Panc1 (cell line): ENCODE data around the gene CUTC.

Source experiments
- POLR2AphosphoS5 ChIP-seq: IDR thresholded peaks from 2 replicates; pipeline ENCODE4 v1.6.1; 2012; ENCODE audit warnings: mild to moderate bottlenecking, low read depth, low read length, moderate library complexity
- TCF7L2 ChIP-seq: IDR thresholded peaks from 2 replicates; pipeline ENCODE4 v1.6.1; 2011; ENCODE audit warnings: mild to moderate bottlenecking, low read depth, low read length, inconsistent platforms
- TF ChIP-seq, protein P1 (sequence below): fragments of 450-650 bp; IDR thresholded peaks from 2 replicates; pipeline ENCODE4 v1.5.1; 2017; ENCODE audit warnings: mild to moderate bottlenecking
- TF ChIP-seq, protein P2 (sequence below), 2 experiments: IDR thresholded peaks; 2 replicates each; pipeline ENCODE4 v1.6.1; 2011 to 2012; ENCODE audit warnings: low read depth in 2 of 2, control low read depth in 1 of 2, low read length in 1 of 2, mild to moderate bottlenecking in 1 of 2, moderate library complexity in 1 of 2; ENCODE audit not compliant: insufficient read depth in 1 of 2

DNA sequence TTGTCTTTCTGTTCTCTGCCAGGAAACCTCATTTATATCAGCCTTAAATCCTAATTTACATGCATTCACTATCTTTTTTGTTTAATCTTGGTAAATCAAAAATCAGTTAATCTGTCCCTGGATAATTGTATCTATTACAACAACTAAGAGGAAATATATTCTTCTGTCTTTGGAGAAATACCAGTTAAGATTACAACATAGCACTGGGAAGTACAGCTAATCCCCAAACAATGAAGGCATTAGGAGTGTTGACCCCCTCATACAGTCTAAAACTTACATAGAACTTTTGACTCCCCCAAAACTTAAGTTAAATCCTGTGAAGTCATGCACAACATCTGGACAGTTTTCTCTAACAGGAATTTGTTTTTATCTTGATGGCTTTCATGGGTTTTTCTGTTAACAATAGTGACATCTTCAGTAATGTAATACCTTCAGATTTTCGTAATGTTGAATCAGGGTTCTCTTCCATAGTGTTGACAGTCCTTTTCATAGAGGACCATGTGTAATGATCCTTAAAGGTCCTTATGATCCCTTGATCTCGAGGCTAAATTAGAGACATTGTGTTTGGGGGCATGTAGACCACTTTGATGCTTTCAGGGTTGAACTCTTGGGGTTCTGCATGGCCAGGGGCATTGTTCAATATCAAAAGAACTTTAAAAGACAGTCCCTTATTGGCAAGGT, 26.3 kb downstream of the CUTC start:
- TF ChIP-seq, protein P1, sequence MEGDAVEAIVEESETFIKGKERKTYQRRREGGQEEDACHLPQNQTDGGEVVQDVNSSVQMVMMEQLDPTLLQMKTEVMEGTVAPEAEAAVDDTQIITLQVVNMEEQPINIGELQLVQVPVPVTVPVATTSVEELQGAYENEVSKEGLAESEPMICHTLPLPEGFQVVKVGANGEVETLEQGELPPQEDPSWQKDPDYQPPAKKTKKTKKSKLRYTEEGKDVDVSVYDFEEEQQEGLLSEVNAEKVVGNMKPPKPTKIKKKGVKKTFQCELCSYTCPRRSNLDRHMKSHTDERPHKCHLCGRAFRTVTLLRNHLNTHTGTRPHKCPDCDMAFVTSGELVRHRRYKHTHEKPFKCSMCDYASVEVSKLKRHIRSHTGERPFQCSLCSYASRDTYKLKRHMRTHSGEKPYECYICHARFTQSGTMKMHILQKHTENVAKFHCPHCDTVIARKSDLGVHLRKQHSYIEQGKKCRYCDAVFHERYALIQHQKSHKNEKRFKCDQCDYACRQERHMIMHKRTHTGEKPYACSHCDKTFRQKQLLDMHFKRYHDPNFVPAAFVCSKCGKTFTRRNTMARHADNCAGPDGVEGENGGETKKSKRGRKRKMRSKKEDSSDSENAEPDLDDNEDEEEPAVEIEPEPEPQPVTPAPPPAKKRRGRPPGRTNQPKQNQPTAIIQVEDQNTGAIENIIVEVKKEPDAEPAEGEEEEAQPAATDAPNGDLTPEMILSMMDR, result no peak
- TF ChIP-seq POLR2AphosphoS5 (no peak), TCF7L2 (no peak)
- TF ChIP-seq, protein P2, sequence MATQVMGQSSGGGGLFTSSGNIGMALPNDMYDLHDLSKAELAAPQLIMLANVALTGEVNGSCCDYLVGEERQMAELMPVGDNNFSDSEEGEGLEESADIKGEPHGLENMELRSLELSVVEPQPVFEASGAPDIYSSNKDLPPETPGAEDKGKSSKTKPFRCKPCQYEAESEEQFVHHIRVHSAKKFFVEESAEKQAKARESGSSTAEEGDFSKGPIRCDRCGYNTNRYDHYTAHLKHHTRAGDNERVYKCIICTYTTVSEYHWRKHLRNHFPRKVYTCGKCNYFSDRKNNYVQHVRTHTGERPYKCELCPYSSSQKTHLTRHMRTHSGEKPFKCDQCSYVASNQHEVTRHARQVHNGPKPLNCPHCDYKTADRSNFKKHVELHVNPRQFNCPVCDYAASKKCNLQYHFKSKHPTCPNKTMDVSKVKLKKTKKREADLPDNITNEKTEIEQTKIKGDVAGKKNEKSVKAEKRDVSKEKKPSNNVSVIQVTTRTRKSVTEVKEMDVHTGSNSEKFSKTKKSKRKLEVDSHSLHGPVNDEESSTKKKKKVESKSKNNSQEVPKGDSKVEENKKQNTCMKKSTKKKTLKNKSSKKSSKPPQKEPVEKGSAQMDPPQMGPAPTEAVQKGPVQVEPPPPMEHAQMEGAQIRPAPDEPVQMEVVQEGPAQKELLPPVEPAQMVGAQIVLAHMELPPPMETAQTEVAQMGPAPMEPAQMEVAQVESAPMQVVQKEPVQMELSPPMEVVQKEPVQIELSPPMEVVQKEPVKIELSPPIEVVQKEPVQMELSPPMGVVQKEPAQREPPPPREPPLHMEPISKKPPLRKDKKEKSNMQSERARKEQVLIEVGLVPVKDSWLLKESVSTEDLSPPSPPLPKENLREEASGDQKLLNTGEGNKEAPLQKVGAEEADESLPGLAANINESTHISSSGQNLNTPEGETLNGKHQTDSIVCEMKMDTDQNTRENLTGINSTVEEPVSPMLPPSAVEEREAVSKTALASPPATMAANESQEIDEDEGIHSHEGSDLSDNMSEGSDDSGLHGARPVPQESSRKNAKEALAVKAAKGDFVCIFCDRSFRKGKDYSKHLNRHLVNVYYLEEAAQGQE (IDR thresholded peaks at IDR 0.05; ENCODE audit: insufficient read depth in 1 of 2, low read depth in 2 of 2, low read length in 1 of 2), result no peak
